ENCODE results near the gene MYOF.

GRCh38 chr10:93346108-93346507, 136.0 kb downstream of the MYOF start:
- TF ChIP-seq CTCF (IDR thresholded peaks at IDR 0.05) (no peak), ZFX (IDR thresholded peaks at IDR 0.05; ENCODE audit: borderline replicate concordance) (no peak)
